ENCODE results near the gene KLRK1. TPM values are rescaled to one million over a fixed set of nuclear protein-coding genes. Genes with fewer than 3 reads are reported as not detected.

Gene KLRK1
- total and polyA plus RNA-seq, 7 experiments from 2014 or later, result 0.15 to 75.2 (median 4.1) TPM

GRCh38 chr12:10361622-10362021, 28.2 kb downstream of the KLRK1 start:
- Mint-ChIP-seq H3K36me3 (peaks cover 0 to 4% (median 2%) of the 10 kb centered on the region in 5 donors), H3K27ac (peak overlapping the region in 3 of 9 donors; percentile 19 to 69 (median 51)), H3K4me3 (no peak overlapping the region), H3K4me1 (peaks cover 3 to 22% (median 11%) of the 10 kb centered on the region in 7 donors), H3K27me3 (peaks cover 0 to 28% (median 0%) of the 10 kb centered on the region in 5 donors), H3K9me3 (peaks cover 0 to 3% (median 0%) of the 10 kb centered on the region in 11 donors)
- H3K36me3 ChIP-seq (ENCODE audit: control insufficient read depth in 2 of 3, insufficient read depth in 3 of 3, low read length in 3 of 3), result no peaks in the 10 kb centered on the region
- no peak overlapping the region for H3K4me3 ChIP-seq (ENCODE audit: low read length)
- ChIA-PET POLR2A (interaction anchor here (0.8 kb wide), 1 partner anchor 29 kb away, joined by 3 read pairs; no protein-coding TSS in a partner anchor), CTCF (no interaction called here)
- ATAC-seq, result no peak
- peaks cover 18 to 19% of the 10 kb centered on the region in 2 donors for H3K4me1 ChIP-seq (ENCODE audit: control insufficient read depth in 2 of 2, insufficient read depth in 2 of 2, low read length in 2 of 2)
- intact Hi-C loops (cut with micrococcal nuclease), result loop anchor here (5.0 to 10.0 kb wide), 3 partner anchors 147 to 1186 kb away; partner anchors contain the start of genes GABARAPL1 (in 1 of the 2) and STYK1 (in 1 of the 2)
- H3K9me3 ChIP-seq (ENCODE audit: control insufficient read depth in 2 of 3, low read length in 3 of 3), result no peaks in the 10 kb centered on the region
- H3K27ac ChIP-seq (ENCODE audit: low read depth, low read length), result no peak overlapping the region
- no peak for DNase-seq
- no peaks in the 10 kb centered on the region for H3K27me3 ChIP-seq (ENCODE audit: control insufficient read depth in 2 of 2, insufficient read depth in 2 of 2, low read length in 2 of 2)

GRCh38 chr12:10361084-10361483, 28.8 kb downstream of the KLRK1 start:
- no peak overlapping the region for H3K4me3 ChIP-seq (ENCODE audit: low read length)
- no peaks in the 10 kb centered on the region for H3K27me3 ChIP-seq (ENCODE audit: control insufficient read depth in 2 of 2, insufficient read depth in 2 of 2, low read length in 2 of 2)
- ChIA-PET POLR2A (interaction anchor here (0.8 kb wide), 1 partner anchor 29 kb away, joined by 3 read pairs; no protein-coding TSS in a partner anchor), CTCF (no interaction called here)
- H3K4me3 Mint-ChIP-seq, result no peak overlapping the region
- H3K4me1 Mint-ChIP-seq, result peaks cover 3 to 22% (median 11%) of the 10 kb centered on the region in 7 donors
- H3K36me3 ChIP-seq (ENCODE audit: control insufficient read depth in 2 of 3, insufficient read depth in 3 of 3, low read length in 3 of 3), result no peaks in the 10 kb centered on the region
- peaks cover 0 to 30% (median 0%) of the 10 kb centered on the region in 5 donors for H3K27me3 Mint-ChIP-seq
- peaks cover 0 to 4% (median 2%) of the 10 kb centered on the region in 5 donors for H3K36me3 Mint-ChIP-seq
- no peaks in the 10 kb centered on the region for H3K9me3 ChIP-seq (ENCODE audit: control insufficient read depth in 2 of 3, low read length in 3 of 3)
- intact Hi-C loops (cut with micrococcal nuclease), result loop anchor here (5.0 to 10.0 kb wide), 3 partner anchors 146 to 1186 kb away; partner anchors contain the start of genes GABARAPL1 (in 1 of the 2) and STYK1 (in 1 of the 2)
- H3K9me3 Mint-ChIP-seq, result peaks cover 0 to 3% (median 0%) of the 10 kb centered on the region in 11 donors
- no peak for DNase-seq
- ATAC-seq, result no peak
- no peak overlapping the region for H3K27ac ChIP-seq (ENCODE audit: low read depth, low read length)
- peak overlapping the region in 4 of 9 donors; percentile 19 to 69 (median 43) for H3K27ac Mint-ChIP-seq
- H3K4me1 ChIP-seq (ENCODE audit: control insufficient read depth in 2 of 2, insufficient read depth in 2 of 2, low read length in 2 of 2), result peaks cover 13 to 14% of the 10 kb centered on the region in 2 donors

GRCh38 chr12:10358969-10359368, 30.9 kb downstream of the KLRK1 start:
- H3K27ac ChIP-seq (ENCODE audit: low read depth, low read length), result no peak overlapping the region
- H3K27me3 ChIP-seq (ENCODE audit: control insufficient read depth in 2 of 2, insufficient read depth in 2 of 2, low read length in 2 of 2), result no peaks in the 10 kb centered on the region
- intact Hi-C loops (cut with micrococcal nuclease), result no loop called here
- ATAC-seq (no peak), DNase-seq (no peak)
- peak overlapping the region in 1 of 9 donors; percentile 28 for H3K27ac Mint-ChIP-seq
- peaks cover 0 to 5% (median 0%) of the 10 kb centered on the region in 11 donors for H3K9me3 Mint-ChIP-seq
- peaks cover 0 to 32% (median 4%) of the 10 kb centered on the region in 5 donors for H3K27me3 Mint-ChIP-seq
- peak overlapping the region in 1 of 10 donors; percentile 8 for H3K4me3 Mint-ChIP-seq
- ChIA-PET POLR2A (interaction anchor here (0.8 kb wide), 1 partner anchor 492 kb away, joined by 3 read pairs; no protein-coding TSS in a partner anchor), CTCF (no interaction called here)
- H3K4me3 ChIP-seq (ENCODE audit: low read length), result no peak overlapping the region
- H3K36me3 Mint-ChIP-seq, result peaks cover 0 to 4% (median 2%) of the 10 kb centered on the region in 5 donors
- peaks cover 3 to 22% (median 11%) of the 10 kb centered on the region in 7 donors for H3K4me1 Mint-ChIP-seq
- H3K9me3 ChIP-seq (ENCODE audit: control insufficient read depth in 2 of 3, low read length in 3 of 3), result no peaks in the 10 kb centered on the region
- peaks cover 4% of the 10 kb centered on the region in 2 donors for H3K4me1 ChIP-seq (ENCODE audit: control insufficient read depth in 2 of 2, insufficient read depth in 2 of 2, low read length in 2 of 2)
- H3K36me3 ChIP-seq (ENCODE audit: control insufficient read depth in 2 of 3, insufficient read depth in 3 of 3, low read length in 3 of 3), result no peaks in the 10 kb centered on the region

- Histone ChIP-seq H3K27ac (ENCODE audit: low read depth, low read length) (no peak overlapping the region), H3K27me3 (ENCODE audit: control insufficient read depth in 2 of 2, insufficient read depth in 2 of 2, low read length in 2 of 2) (no peaks in the 10 kb centered on the region), H3K4me1 (ENCODE audit: control insufficient read depth in 2 of 2, insufficient read depth in 2 of 2, low read length in 2 of 2) (no peaks in the 10 kb centered on the region), H3K4me3 (ENCODE audit: low read length) (no peak overlapping the region), H3K9me3 (ENCODE audit: control insufficient read depth in 2 of 3, low read length in 3 of 3) (no peaks in the 10 kb centered on the region), H3K36me3 (ENCODE audit: control insufficient read depth in 2 of 3, insufficient read depth in 3 of 3, low read length in 3 of 3) (no peaks in the 10 kb centered on the region)
- POLR2A ChIA-PET, result interaction anchor here (0.6 kb wide), 1 partner anchor 310 kb away, joined by 3 read pairs; no protein-coding TSS in a partner anchor
- DNase-seq (no peak), ATAC-seq (no peak)
- H3K9me3 Mint-ChIP-seq, result peaks cover 0 to 6% (median 0%) of the 10 kb centered on the region in 11 donors
- CTCF ChIA-PET, result no interaction called here
- H3K27me3 Mint-ChIP-seq, result peaks cover 3 to 36% (median 6%) of the 10 kb centered on the region in 5 donors
- no peak overlapping the region for H3K4me3 Mint-ChIP-seq
- peaks cover 0 to 4% (median 2%) of the 10 kb centered on the region in 5 donors for H3K36me3 Mint-ChIP-seq
- H3K4me1 Mint-ChIP-seq, result peaks cover 3 to 22% (median 11%) of the 10 kb centered on the region in 7 donors
- intact Hi-C loops (cut with micrococcal nuclease), result no loop called here
- H3K27ac Mint-ChIP-seq, result no peak overlapping the region
Measured at GRCh38 chr12:10358131-10358530, 31.7 kb downstream of the KLRK1 start.

- intact Hi-C loops (cut with micrococcal nuclease), result no loop called here
- H3K4me1 Mint-ChIP-seq, result peaks cover 0 to 7% (median 0%) of the 10 kb centered on the region in 7 donors
Measured at GRCh38 chr12:10354502-10354901, 35.3 kb downstream of the KLRK1 start.

GRCh38 chr12:10354071-10354470, 35.8 kb downstream of the KLRK1 start:
- H3K4me3 ChIP-seq (ENCODE audit: low read length), result no peak overlapping the region
- ATAC-seq (no peak), DNase-seq (no peak)
- H3K27ac ChIP-seq (ENCODE audit: low read depth, low read length), result no peak overlapping the region
- H3K36me3 Mint-ChIP-seq, result peaks cover 0 to 6% (median 4%) of the 10 kb centered on the region in 5 donors
- H3K9me3 ChIP-seq (ENCODE audit: control insufficient read depth in 2 of 3, low read length in 3 of 3), result no peaks in the 10 kb centered on the region
- H3K4me1 ChIP-seq (ENCODE audit: control insufficient read depth in 2 of 2, insufficient read depth in 2 of 2, low read length in 2 of 2), result no peaks in the 10 kb centered on the region
- no peak overlapping the region for H3K27ac Mint-ChIP-seq
- no peaks in the 10 kb centered on the region for H3K36me3 ChIP-seq (ENCODE audit: control insufficient read depth in 2 of 3, insufficient read depth in 3 of 3, low read length in 3 of 3)
- H3K4me1 Mint-ChIP-seq, result peaks cover 0 to 4% (median 0%) of the 10 kb centered on the region in 7 donors
- no peaks in the 10 kb centered on the region for H3K27me3 ChIP-seq (ENCODE audit: control insufficient read depth in 2 of 2, insufficient read depth in 2 of 2, low read length in 2 of 2)
- ChIA-PET CTCF (no interaction called here), POLR2A (no interaction called here)
- H3K27me3 Mint-ChIP-seq, result peaks cover 14 to 35% (median 24%) of the 10 kb centered on the region in 5 donors
- no peak overlapping the region for H3K4me3 Mint-ChIP-seq
- intact Hi-C loops (cut with micrococcal nuclease), result no loop called here
- peaks cover 2 to 18% (median 9%) of the 10 kb centered on the region in 11 donors for H3K9me3 Mint-ChIP-seq

More at GRCh38 chr12:10354502-10354901, 35.3 kb downstream of the KLRK1 start:
- Mint-ChIP-seq H3K36me3 (peaks cover 0 to 6% (median 4%) of the 10 kb centered on the region in 5 donors), H3K27ac (no peak overlapping the region), H3K4me3 (no peak overlapping the region), H3K9me3 (peaks cover 2 to 18% (median 9%) of the 10 kb centered on the region in 11 donors), H3K27me3 (peaks cover 14 to 37% (median 24%) of the 10 kb centered on the region in 5 donors)
- H3K36me3 ChIP-seq (ENCODE audit: control insufficient read depth in 2 of 3, insufficient read depth in 3 of 3, low read length in 3 of 3), result no peaks in the 10 kb centered on the region
- no peak overlapping the region for H3K27ac ChIP-seq (ENCODE audit: low read depth, low read length)
- DNase-seq (no peak), ATAC-seq (no peak)
- POLR2A ChIA-PET, result no interaction called here
- H3K4me3 ChIP-seq (ENCODE audit: low read length), result no peak overlapping the region
- no peaks in the 10 kb centered on the region for H3K27me3 ChIP-seq (ENCODE audit: control insufficient read depth in 2 of 2, insufficient read depth in 2 of 2, low read length in 2 of 2)
- H3K9me3 ChIP-seq (ENCODE audit: control insufficient read depth in 2 of 3, low read length in 3 of 3), result no peaks in the 10 kb centered on the region
- H3K4me1 ChIP-seq (ENCODE audit: control insufficient read depth in 2 of 2, insufficient read depth in 2 of 2, low read length in 2 of 2), result no peaks in the 10 kb centered on the region
- CTCF ChIA-PET, result no interaction called here
